ENCODE results near the gene RGS19. TPM values are rescaled to one million over a fixed set of nuclear protein-coding genes. Genes with fewer than 3 reads are reported as not detected.
"Not testable (repeated sequence)": the region's sequence is repeated elsewhere in the genome, so short reads cannot be mapped to it uniquely, and the experiment has no call there.

Gene RGS19
- total RNA-seq, 1 experiment from 2014 or later: 12.8 TPM

GRCh38 chr20:64119301-64119680, 40.0 kb upstream of the RGS19 start:
- H2BK20ac ChIP-seq (ENCODE audit: low read depth, low read length, poor library complexity, severe bottlenecking): no peak overlapping the region
- Mint-ChIP-seq H3K27me3 (ENCODE audit: low read depth) (peaks cover 30% of the 10 kb centered on the region), H3K4me3 (no peak overlapping the region), H3K4me1 (peaks cover 4 to 5% of the 10 kb centered on the region in 2 experiments; a peak in 3 of 4 replicates), H3K9me3 (peaks cover 0 to 3% of the 10 kb centered on the region in 2 experiments; a peak in 2 of 5 replicates), H3K36me3 (ENCODE audit: insufficient read depth in 1 of 3, low read depth in 3 of 3) (peaks cover 0 to 1% (median 0%) of the 10 kb centered on the region in 3 experiments; a peak in 1 of 7 replicates), H3K27ac (no peak overlapping the region)
- no peaks in the 10 kb centered on the region for H3K9me3 ChIP-seq (ENCODE audit: control insufficient read depth, low read depth, low read length)
- no peak overlapping the region for H4K5ac ChIP-seq (ENCODE audit: insufficient read length, low read depth, low read length)
- no peaks in the 10 kb centered on the region; the same call in 1 of the 2 replicates for H3K27me3 ChIP-seq (ENCODE audit: insufficient read depth, low read length)
- H3K79me1 ChIP-seq (ENCODE audit: insufficient read depth, low read depth, low read length, poor library complexity, severe bottlenecking): no peaks in the 10 kb centered on the region
- H3K4me1 ChIP-seq (ENCODE audit: insufficient read depth, low read length): no peaks in the 10 kb centered on the region
- TF ChIP-seq CTCF (conservative IDR thresholded peaks at IDR 0.05): no peak
- no peak overlapping the region for H4K91ac ChIP-seq (ENCODE audit: insufficient read length, low read depth, low read length)
- H3K14ac ChIP-seq (ENCODE audit: insufficient read depth, low read length): no peak overlapping the region
- H2BK5ac ChIP-seq (ENCODE audit: insufficient read length, low read length): no peak overlapping the region
- WGBS (ENCODE audit: extremely low coverage, insufficient read length, low lambda C conversion rate): no CpG with 5 or more reads among the region's 8 CpGs
- H3K4ac ChIP-seq (ENCODE audit: low read depth, low read length): no peak overlapping the region
- no peak overlapping the region for H2AK5ac ChIP-seq (ENCODE audit: insufficient read length, low read length)
- no peak overlapping the region for H4K8ac ChIP-seq (replicated peaks; ENCODE audit: insufficient read length, low read depth, low read length)
- no peak overlapping the region for H3K4me2 ChIP-seq (ENCODE audit: insufficient read depth, insufficient read length, low read length)
- no peak for DNase-seq
- no peak overlapping the region for H2BK12ac ChIP-seq (ENCODE audit: insufficient read length, low read depth, low read length)
- no peaks in the 10 kb centered on the region for H3K79me2 ChIP-seq (ENCODE audit: insufficient read depth, low read length)
- H2BK15ac ChIP-seq (ENCODE audit: low read depth, low read length): no peak overlapping the region
- H3T11ph ChIP-seq (ENCODE audit: low read length): no peak overlapping the region
- H3K23me2 ChIP-seq (ENCODE audit: insufficient read length, low read depth, low read length, poor library complexity, severe bottlenecking): no peaks in the 10 kb centered on the region
- H3K23ac ChIP-seq (ENCODE audit: insufficient read length, low read depth, low read length): no peak overlapping the region
- H4K20me1 ChIP-seq (ENCODE audit: control insufficient read depth, insufficient read depth, insufficient read length): peaks cover 3% of the 10 kb centered on the region
- no peak overlapping the region for H3K9ac ChIP-seq (ENCODE audit: extremely low read depth, insufficient read length, low read length)
- no peak overlapping the region for H2BK120ac ChIP-seq (ENCODE audit: low read depth, low read length, poor library complexity, severe bottlenecking)
- no peak overlapping the region for H3K27ac ChIP-seq (ENCODE audit: insufficient read length, low read depth, low read length)
- H2AFZ ChIP-seq (ENCODE audit: low read length): no peak overlapping the region
- H3K18ac ChIP-seq (ENCODE audit: insufficient read length, low read depth, low read length): no peak overlapping the region
- H3K56ac ChIP-seq (ENCODE audit: insufficient read length, low read depth, low read length): no peak overlapping the region

- not testable (repeated sequence) for H4K8ac ChIP-seq (replicated peaks; ENCODE audit: insufficient read length, low read depth, low read length); DNase-seq; H2BK120ac ChIP-seq (ENCODE audit: low read depth, low read length, poor library complexity, severe bottlenecking); H3K23ac ChIP-seq (ENCODE audit: insufficient read length, low read depth, low read length); H3K4ac ChIP-seq (ENCODE audit: low read depth, low read length); H2AK5ac ChIP-seq (ENCODE audit: insufficient read length, low read length); H3K9me3 ChIP-seq (ENCODE audit: control insufficient read depth, low read depth, low read length); H3K4me1 ChIP-seq (ENCODE audit: insufficient read depth, low read length); H3K27ac Mint-ChIP-seq; H3K4me1 Mint-ChIP-seq; H3K4me2 ChIP-seq (ENCODE audit: insufficient read depth, insufficient read length, low read length); H4K91ac ChIP-seq (ENCODE audit: insufficient read length, low read depth, low read length); H3K27ac ChIP-seq (ENCODE audit: insufficient read length, low read depth, low read length); H4K20me1 ChIP-seq (ENCODE audit: control insufficient read depth, insufficient read depth, insufficient read length); H3K36me3 Mint-ChIP-seq (ENCODE audit: insufficient read depth in 1 of 3, low read depth in 3 of 3); H2BK12ac ChIP-seq (ENCODE audit: insufficient read length, low read depth, low read length); H3K4me3 Mint-ChIP-seq; H3K18ac ChIP-seq (ENCODE audit: insufficient read length, low read depth, low read length); H4K5ac ChIP-seq (ENCODE audit: insufficient read length, low read depth, low read length); H2BK5ac ChIP-seq (ENCODE audit: insufficient read length, low read length); H3K27me3 ChIP-seq (ENCODE audit: insufficient read depth, low read length); H3K9ac ChIP-seq (ENCODE audit: extremely low read depth, insufficient read length, low read length); H3K9me3 Mint-ChIP-seq; H2BK15ac ChIP-seq (ENCODE audit: low read depth, low read length); H3K79me2 ChIP-seq (ENCODE audit: insufficient read depth, low read length); H3K56ac ChIP-seq (ENCODE audit: insufficient read length, low read depth, low read length); H3T11ph ChIP-seq (ENCODE audit: low read length); H2AFZ ChIP-seq (ENCODE audit: low read length); H3K79me1 ChIP-seq (ENCODE audit: insufficient read depth, low read depth, low read length, poor library complexity, severe bottlenecking); H3K14ac ChIP-seq (ENCODE audit: insufficient read depth, low read length); H2BK20ac ChIP-seq (ENCODE audit: low read depth, low read length, poor library complexity, severe bottlenecking); H3K23me2 ChIP-seq (ENCODE audit: insufficient read length, low read depth, low read length, poor library complexity, severe bottlenecking)
- peaks cover 13% of the 10 kb centered on the region for H3K27me3 Mint-ChIP-seq (ENCODE audit: low read depth)
- no CpG with 5 or more reads among the region's 6 CpGs for WGBS (ENCODE audit: extremely low coverage, insufficient read length, low lambda C conversion rate)
Measured at GRCh38 chr20:64117432-64117777, 38.1 kb upstream of the RGS19 start.

Data from H9 (cell line).